NCI-H146 treated with DMSO at 0.1 percent for 48 hours (cell line): ENCODE results near the gene PRR12.

Source experiments
- DNase-seq: peaks from one replicate; lab custom pipeline; 2025; ENCODE audit not compliant: unreplicated experiment; lab: John Stamatoyannopoulos, UW

PRR12 gene

DNA sequence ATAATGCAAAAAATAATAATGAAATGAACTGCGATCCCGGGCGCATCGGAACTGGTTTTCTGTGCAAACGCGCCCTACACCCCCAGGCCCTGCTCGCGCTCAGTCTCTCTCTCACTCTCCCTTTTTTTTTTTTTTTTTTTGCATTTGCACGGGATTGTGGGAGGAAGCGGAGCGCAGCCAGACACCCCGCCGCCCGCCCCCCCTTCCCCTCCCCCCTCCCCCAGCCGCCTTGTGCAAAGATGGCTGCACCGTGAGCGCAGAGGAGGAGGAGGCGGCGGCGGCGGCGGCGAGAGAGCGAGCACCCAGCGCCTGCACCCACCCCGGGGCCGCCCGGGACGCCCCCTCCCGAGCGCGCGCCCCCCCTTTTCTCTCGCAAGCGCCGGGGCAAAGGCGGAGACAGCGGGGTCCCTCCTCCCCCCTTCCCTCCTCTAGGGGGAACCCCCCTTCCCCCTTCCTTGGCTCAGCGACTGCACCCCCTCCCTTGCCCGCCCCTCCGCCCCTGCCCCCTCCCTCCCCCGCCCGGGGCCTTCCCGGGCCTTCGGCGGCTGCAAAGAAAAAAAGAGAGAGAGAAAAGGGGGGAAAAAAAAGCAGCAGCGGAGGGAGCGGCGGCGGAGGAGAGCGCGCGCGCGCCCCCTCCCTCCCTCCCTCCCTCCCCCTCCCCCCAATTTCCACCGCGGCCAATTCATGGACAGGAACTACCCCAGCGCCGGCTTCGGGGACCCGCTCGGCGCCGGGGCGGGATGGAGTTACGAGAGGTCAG, at the start of gene PRR12:
TSS of gene PRR12 (plus strand) at position 212 of the 760 bp plus-strand sequence. CDS start at position 685, 473 bp downstream.
- DNase-seq = peak; percentile 60

DNA sequence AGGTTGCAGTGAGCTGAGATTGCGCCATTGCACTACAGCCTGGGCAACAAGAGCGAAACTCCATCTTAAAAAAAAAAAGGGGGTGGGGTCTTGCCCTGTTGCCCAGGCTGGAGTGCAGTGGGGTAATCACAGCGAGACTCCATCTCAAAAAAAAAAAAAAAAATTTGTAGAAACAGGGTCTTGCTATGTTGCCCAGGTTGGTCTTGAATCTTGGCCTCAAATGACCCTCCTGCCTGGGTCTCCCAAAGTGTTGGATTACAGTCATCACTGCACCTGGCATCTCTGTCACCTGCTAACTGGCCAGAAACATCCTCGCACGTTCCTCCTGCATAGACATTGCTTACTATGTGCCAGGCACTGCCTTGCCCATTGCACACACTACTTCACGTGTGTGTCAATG, 49.1 kb upstream of the PRR12 start:
- no peak for DNase-seq

DNA sequence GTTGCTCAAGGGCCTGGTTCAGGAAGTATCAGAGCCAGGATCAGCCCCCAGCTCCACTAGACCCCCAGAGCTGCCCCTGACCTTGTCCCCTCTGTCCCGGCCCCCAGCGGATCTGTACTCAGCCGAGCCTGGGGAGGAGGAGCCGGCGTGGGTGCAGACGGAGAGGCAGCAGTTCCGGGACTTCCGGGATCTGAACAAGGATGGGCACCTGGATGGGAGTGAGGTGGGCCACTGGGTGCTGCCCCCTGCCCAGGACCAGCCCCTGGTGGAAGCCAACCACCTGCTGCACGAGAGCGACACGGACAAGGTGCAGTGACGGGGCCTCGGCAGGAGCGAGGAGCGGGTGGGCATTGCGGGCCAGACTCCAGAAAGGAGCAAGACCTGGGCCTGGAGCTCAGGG, 48.5 kb upstream of the PRR12 start:
- DNase-seq = no peak

DNA sequence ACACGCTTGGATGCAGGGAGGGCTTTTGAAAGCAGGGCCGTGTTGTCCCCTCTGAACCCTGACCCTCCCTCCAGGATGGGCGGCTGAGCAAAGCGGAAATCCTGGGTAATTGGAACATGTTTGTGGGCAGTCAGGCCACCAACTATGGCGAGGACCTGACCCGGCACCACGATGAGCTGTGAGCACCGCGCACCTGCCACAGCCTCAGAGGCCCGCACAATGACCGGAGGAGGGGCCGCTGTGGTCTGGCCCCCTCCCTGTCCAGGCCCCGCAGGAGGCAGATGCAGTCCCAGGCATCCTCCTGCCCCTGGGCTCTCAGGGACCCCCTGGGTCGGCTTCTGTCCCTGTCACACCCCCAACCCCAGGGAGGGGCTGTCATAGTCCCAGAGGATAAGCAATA, 48.0 kb upstream of the PRR12 start:
- no peak for DNase-seq

- no peak for DNase-seq
These were observed 46.8 kb upstream of the PRR12 start for GRCh38 chr19:49544154-49544553.

DNA sequence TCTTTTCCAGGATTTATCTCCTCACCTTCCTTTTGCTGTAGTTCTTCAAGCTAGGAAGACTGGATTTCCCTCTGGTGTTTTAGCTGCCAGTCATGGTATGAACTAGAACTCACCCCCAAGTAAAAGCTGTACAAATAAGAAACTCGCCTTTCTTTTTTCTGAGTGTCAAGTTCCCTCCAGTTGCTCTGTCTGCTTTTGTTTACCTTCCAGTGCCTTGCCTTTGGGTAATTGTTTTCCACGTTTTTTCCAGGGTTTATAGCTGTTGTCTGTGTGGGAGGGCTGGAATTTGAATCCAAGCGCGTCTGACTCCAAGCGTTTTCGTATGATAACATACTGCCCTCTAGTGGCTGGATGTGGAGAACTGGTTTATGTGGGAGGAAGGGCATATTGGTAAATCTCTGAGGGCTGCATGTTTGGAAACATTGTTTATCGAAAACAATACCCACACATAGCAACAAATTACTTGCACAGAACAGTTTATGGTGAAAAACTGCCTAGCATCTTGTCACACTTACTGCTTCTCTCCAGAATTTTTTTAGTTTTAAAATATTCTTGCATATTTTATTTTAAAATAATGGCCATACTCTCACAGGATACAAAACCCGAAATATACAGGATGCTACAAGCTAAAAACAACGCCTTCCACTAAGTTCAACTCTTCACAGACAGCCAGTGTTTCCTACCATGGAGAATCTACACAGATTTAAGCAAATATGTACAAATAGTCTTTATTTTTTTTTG, 44.0 kb upstream of the PRR12 start:
- peak; percentile 91 for DNase-seq

DNA sequence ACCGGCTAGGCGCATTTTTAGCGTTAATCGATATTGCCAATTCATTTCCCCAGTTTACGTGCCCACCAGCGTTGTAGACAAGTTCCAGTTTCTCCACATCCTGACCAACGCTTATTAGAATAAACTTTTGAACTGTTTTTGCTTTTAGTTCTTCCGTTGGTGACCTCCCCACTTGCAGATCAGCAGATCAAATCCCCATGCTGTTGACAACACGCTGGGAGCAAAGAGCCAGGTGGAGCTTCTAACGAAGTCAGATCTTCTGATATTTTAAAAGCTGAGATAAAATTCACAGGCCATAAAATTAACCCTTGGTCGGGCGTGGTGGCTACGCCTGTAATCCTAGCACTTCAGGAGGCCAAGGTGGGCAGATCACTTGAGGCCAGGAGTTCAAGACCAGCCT, 41.9 kb upstream of the PRR12 start:
- no peak for DNase-seq

DNA sequence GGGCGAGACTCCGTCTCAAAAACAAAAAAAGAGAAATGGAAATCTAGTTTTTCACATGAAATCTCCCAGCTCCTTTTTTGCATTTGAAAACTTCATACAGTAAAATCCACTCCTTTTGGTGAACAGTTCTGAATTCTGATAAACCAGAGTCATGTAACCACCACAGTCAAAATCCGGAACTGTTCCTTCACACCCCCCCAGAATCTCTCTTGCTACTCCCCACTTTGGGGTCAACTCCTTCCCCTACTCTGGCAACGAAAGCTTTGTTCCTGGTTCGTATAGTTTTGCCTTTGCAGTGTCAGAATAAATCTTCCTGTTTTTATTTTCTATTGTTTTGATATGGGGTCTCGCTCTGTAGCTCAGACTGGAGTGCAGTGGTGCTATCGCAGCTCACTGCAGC, 39.5 kb upstream of the PRR12 start:
- no peak for DNase-seq

DNA sequence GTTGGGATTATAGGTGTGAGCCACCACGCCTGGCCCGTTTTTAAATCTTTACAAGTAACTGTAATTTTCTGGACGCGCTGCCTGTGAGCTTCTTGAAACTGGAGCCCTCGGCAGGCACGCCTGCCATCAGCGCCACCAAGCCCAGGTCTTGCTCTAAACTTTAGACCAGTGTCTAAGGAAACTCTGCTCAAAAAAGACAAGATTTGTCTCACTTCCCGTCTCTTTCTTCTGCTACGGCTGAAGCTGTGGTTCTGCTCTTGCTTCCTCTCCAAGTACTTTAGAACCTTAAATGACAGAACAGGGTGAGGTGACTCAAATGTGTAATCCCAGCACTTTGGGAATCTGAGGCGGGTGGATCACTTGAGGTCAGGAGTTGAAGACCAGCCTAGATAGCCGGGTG, 38.2 kb upstream of the PRR12 start:
- DNase-seq = no peak

- DNase-seq = no peak
These were observed 37.3 kb upstream of the PRR12 start for GRCh38 chr19:49553451-49554271.

- DNase-seq = no peak
These were observed 36.2 kb upstream of the PRR12 start for GRCh38 chr19:49554701-49555181.

DNA sequence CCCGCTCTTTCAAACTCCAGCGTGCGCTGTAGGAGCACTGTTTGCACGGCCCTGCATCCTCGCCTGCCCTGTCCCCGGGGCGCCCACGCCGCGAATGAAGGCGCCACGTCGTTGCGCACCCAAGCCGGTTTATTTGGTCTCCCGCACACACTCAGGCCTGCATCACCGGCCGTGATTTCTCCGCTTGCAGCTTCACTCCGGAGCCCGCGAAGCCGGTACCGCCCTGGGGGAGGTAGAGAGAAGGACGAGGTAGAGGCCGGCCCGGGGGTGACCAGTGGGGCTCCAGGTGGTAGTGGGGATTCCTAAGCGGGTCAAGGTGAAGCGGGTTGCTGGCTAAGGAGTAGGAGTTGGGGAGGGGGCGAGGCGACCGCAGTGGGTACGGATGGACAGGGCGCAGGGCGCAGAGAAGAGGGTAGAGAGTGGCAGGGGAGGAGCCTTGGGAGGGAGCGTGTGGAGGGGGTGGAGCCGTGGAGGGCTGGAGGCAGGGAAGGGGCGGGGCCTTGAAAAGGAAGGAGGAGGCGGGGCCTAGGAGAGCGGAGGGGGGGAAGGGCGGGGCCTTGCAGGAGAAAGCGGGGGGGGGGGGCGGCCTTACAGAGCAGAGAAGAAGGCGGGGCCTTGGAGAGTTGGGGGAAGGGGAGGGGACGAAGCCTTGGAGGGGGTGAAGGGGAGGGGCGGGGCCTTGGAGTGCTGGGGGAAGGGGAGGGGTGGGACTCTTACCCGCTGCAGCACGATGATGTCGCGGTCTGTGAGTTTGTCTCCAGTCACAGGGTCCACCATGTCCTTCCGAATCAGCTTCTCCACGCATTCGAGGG, 35.2 kb upstream of the PRR12 start:
- DNase-seq = no peak

GRCh38 chr19:49556412-49557398, 34.3 kb upstream of the PRR12 start:
- no peak for DNase-seq

GRCh38 chr19:49557641-49558325, 33.2 kb upstream of the PRR12 start:
- no peak for DNase-seq

- no peak for DNase-seq
These were observed 32.4 kb upstream of the PRR12 start for GRCh38 chr19:49558591-49558990.

- no peak for DNase-seq
These were observed 31.5 kb upstream of the PRR12 start for GRCh38 chr19:49559443-49559842.

DNA sequence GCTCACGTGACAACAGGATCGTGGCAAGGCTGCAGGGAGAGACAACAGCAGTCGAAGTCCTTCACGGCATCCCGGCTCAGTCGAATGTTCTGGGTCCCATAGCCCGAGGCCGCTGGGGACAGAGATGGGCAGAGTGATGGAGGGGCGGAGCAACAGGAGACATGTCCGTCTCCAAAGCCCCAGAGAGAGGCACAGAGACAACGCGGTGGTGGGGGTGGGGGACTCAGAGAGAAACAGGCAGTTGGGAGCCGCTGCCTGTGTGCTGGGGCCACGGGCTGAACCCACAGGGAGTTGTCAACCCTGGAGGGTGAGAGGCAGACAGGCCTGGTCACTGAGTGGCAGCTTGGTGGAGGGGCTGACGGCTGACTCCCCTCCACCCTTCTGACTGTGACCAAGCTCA, 31.1 kb upstream of the PRR12 start:
- DNase-seq = no peak

- DNase-seq = no peak
These were observed 30.6 kb upstream of the PRR12 start for GRCh38 chr19:49560358-49560900.

GRCh38 chr19:49564616-49565045, 26.4 kb upstream of the PRR12 start:
- DNase-seq = no peak
